ENCODE data around the gene HIPK2.
"Not testable (repeated sequence)": the region's sequence is repeated elsewhere in the genome, so short reads cannot be mapped to it uniquely, and the experiment has no call there.

HIPK2 gene

GRCh38 chr7:139559364-139560105, 218.3 kb downstream of the HIPK2 start:
- no peak for DNase-seq

DNA sequence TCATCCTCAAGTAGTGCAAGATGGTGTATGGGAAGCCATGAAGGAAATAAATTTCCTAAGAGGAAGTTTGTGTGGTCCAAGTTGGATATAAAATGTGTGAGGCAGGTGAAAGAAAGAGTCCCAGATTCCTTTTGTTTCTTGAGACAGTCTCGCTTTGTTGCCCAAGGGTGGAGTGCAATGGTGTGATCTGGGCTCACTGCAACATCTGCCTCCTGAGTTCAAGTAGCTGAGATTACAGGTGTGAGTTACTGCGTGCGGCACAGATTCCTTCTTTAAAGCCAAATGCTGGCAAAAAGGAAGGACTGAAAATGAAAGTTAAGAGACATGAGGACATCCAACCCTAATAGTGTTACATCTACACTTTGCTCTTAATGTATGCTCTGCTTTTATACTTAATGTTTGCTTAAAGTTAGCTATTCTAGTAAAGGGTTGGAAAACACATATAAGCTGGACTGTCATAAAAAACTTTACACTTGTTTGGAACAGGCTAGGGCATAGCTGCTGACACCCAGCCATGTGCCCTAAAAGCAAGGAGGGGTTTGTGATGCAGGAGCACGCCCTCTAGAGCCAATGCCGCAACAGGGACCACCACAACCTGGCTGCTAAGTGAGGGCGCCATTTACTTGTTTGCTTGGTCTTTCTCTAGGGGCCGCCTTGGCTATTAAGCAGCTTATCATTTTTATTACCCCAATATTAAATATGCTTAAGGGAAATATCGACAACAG, 219.8 kb downstream of the HIPK2 start:
- DNase-seq = no peak

DNA sequence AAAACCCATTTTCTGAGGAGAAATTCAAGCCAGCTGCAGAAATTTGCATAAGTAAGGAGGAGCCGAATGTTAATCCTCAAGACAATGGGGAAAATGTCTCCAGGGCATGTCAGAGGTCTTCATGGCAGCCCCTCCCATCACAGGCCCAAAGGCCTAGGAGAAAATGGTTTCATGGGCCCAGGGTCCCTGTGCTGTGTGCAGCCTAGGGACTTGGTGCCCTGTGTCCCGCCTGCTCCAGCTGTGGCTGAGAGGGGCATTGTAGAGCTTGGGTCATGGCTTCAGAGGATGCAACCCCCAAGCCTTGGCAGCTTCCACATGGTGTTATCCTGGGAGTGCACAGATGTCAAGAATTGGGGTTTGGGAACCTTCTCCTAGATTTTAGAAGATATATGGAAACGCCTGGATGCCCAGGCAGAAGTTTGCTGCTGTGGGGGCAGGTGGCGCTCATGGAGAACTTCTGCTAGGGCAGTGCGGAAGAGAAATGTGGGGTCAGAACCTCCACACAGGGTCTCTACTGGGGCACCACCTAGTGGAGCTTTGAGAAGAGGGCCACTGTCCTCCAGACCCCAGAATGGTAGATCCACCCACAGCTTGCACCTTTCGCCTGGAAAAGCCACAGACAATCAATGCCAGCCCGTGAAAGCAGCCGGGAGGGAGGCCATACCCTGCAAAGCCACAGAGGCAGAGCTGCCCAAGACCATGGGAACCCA, 223.7 kb downstream of the HIPK2 start:
- DNase-seq = not testable (repeated sequence)

DNA sequence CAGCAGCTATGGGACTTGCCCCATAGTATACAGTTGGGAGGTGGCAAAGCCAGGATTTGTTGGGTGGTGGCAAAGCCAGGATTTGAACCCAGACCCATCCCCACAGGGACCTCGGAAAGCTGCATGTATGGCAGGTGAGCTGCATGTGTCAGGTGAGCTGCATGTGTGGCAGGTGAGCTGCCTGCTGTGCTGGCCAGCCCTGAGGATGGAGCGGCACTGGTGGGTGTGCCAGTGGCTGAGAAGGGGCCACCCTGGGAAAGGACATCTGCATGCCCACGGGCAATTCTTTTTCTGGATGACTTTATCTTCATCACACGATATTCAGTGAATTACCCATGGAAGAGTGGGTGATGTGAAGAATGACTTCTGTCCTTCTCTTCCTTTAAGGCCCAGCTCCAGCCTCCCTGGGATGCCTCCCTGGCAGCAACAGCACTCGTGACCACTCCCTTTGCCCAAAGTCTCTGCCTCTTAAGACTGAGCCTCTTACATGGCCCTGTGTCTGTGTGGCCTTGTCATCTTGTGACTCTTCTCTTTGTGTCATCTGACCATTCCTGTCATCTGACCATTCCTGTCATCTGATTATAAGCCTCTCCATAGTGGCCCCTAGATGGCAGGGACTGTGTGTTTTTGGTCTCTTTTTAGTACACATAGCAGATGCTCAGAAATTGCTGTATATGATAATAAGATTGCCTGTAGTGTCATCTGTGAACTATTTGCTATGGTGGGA, 229.3 kb downstream of the HIPK2 start:
- DNase-seq = no peak

- DNase-seq = no peak
Measured at GRCh38 chr7:139544645-139545044, 233.2 kb downstream of the HIPK2 start.

GRCh38 chr7:139543801-139544603, 233.8 kb downstream of the HIPK2 start:
- no peak for DNase-seq

DNA sequence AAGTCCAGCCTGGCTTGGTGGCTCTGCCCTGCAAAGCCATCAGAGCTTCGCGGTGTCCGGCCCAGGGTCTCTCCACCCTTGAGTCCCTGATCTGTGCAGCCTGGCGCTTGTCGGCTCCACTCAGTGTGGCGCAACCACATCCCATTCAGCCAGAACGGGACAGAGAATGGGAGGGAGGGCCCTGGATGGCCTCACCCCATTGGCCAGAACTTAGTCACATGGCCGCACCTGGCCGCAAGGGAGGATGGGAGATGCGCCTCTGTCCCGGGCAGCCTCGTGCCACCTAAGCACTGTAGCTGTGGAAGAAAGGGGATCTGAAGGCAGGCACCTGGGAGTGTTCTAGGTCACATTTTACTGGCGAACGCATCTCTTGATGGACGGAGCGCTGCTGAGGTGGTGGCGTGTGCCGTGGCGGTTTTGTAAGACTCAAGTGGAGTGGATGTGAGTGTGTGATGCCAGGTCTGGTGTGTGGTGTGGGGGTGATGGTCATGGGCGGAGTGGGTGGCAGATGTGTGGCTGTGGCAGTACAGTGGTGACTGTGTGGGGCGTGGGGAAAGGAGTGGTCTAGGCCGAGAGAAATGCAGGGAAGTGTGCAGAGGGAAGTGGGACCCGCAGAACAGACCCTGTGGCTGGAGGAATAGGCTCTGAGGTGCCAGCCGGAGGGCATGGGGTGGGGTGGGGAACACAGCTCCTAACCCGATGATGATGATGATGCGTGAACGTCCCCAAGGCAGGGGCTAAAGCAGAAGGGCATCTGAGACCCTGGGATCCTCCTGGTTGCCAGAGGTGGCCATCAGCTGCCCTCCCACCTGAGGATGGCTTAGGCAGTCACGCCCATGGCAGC, 235.3 kb downstream of the HIPK2 start:
- no peak for DNase-seq

DNA sequence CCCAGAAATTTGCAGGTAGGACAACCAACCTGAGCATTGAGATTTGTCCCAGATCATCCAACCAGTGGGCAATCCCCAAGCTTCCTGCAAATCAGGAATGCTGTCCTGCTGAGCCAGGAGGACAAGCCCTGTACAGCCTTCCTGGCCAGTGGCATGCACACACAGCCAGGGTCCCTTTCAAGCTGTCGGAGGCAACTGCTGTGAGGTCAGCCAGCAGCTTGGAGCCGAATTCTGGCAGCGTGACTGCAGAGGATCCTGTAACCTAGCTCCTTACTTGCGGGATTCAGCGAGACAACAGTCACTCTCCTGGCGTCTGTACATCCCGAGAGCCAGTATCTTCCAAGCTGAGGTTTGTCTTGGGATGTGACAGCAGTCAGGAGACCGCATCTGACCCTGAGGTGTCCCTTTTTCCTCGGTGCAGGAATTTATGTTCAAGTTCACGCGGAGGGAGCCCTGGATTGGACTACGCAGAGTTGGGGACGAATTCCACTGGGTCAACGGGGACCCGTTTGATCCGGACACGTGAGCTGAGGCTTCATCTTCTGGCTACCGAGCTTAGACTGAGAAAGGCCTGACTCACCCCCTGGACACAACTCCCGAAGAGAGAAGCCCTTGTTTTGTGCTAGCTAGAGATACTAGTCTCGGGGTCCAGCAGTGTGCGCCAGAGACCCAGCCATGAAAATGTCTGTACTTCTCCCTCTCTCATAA, 236.0 kb downstream of the HIPK2 start:
- no peak for DNase-seq

GRCh38 chr7:139540203-139540602, 237.6 kb downstream of the HIPK2 start:
- DNase-seq = no peak

DNA sequence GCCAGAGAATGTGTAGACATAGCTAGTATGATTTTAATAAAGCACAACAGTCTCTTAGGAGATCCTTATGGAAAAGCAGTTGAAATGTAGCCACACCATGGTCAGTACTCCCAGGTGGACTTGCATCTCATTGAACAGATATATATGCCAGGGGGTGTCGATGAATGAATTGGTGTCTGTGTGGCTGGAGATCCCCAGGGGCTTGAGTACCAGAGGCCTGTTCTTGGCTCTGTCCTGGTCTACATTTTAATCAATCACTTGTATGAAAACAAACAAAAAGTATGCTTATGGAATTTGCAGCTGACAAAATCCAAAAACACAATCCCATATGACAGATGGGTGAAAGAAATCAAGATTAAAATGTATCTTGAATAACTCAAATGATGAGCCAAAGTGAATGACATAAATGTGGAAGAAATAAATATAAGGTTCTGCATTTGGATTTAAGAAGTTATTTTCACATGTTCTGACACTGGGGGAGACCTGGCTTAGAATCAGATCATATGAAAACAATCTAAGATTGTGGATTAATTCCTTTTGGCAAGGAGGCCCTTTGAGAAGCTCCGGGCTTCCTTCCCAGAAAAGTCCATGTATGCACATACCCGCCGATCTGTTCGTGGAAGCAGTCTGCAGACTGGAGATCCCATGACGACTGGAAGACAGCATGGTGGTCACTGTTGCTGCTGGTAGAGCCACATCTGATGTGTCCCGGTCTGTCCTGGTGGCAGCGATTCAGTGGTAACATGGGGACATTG, 238.7 kb downstream of the HIPK2 start:
- DNase-seq = no peak

GRCh38 chr7:139536152-139536551, 241.6 kb downstream of the HIPK2 start:
- DNase-seq = no peak

GRCh38 chr7:139534966-139535651, 242.7 kb downstream of the HIPK2 start:
- no peak for DNase-seq

DNA sequence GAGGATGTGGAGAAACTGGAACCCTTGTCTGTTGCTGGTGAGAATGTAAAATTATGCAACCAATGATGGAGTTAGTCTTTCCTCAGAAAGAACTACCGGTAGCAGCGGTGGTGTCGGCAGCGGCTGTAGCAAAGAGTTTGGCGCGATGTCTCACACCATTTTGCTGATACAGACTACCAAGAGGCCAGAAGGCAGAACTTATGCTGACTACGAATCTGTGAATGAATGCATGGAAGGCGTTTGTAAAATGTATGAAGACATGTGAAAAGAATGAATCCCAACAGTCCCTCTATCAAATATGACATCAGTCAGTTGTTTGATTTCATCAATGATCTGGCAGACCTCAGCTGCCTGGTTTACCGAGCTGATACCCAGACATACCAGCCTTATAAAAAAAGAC, 243.7 kb downstream of the HIPK2 start:
- no peak for DNase-seq

DNA sequence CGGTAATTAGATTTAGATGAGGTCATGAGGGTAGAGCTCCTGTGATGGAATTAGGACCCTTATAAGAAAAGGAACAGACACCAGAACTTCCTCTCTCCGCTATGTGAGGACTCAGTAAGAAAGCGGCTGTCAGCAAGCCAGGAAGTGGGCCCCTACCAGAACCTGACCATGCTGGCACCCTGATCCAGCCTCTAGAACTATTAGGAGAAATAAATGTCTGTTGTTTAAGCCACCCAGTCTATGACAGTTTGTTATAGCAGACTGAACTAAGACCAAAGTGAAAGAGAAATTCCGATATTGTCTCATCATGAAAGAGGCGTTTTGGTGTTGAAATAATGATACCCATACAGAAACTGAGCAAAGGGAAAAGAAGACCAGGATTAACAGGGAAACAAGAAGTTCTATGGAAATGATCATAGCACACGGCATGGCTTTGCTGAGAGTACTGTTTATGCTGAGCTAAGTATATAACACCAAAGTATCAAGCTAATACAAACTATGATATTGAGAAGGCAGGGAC, 245.1 kb downstream of the HIPK2 start:
- no peak for DNase-seq

- no peak for DNase-seq
Measured at GRCh38 chr7:139531094-139531493, 246.7 kb downstream of the HIPK2 start.

GRCh38 chr7:139526578-139527544, 250.9 kb downstream of the HIPK2 start:
- DNase-seq = no peak

DNA sequence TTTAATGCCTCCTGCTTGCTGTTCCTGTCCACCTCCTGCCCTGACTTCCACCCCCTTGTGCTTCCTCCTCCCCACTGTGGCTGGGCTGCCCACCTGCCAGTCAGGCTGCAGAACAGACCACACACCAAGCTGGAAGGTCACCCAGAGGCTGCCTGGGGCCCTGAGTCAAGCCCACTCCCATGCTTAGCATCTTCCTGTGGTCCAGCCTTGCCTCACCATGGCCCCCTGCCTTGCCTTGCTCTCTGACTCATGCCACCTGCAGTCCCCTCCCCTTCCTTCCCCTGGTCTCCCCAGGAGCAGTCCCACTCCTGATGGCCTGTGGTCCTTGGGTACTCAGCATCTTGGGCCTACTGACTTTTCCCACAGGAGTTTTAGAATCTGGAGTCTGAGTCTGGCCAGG, 252.0 kb downstream of the HIPK2 start:
- DNase-seq = no peak

GRCh38 chr7:139525239-139525638, 252.6 kb downstream of the HIPK2 start:
- no peak for DNase-seq

Data from GDM1 (cell line).